GM12874 (cell line): ENCODE data around the gene USF3.

Source experiments
- TF ChIP-seq, protein P1 (sequence below): IDR thresholded peaks from 2 replicates; pipeline ENCODE4 v1.5.1; 2011; ENCODE audit warnings: low read depth, mild to moderate bottlenecking, control low read depth, low read length, moderate library complexity; ENCODE audit not compliant: insufficient read depth

The USF3 gene

DNA sequence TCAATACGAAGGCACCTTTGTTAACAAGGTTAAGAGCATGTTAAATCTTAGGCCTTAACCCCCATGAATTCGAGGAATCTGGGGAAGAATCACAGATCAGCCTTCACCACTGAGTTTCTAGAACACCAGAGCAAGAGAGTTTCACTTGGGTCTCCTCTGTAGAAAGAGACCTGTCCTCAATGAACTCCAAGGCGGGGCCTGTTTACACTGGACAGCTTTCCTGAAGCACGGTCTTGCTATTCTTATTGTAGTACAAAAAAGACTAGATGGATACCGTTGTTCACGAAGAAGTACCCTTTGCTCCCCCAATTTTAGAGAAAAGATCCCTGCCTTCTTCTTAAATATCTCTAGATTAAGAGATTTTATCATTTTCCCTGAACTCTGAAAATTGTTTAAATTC, 64.9 kb downstream of the USF3 start:
- TF ChIP-seq, protein P1, sequence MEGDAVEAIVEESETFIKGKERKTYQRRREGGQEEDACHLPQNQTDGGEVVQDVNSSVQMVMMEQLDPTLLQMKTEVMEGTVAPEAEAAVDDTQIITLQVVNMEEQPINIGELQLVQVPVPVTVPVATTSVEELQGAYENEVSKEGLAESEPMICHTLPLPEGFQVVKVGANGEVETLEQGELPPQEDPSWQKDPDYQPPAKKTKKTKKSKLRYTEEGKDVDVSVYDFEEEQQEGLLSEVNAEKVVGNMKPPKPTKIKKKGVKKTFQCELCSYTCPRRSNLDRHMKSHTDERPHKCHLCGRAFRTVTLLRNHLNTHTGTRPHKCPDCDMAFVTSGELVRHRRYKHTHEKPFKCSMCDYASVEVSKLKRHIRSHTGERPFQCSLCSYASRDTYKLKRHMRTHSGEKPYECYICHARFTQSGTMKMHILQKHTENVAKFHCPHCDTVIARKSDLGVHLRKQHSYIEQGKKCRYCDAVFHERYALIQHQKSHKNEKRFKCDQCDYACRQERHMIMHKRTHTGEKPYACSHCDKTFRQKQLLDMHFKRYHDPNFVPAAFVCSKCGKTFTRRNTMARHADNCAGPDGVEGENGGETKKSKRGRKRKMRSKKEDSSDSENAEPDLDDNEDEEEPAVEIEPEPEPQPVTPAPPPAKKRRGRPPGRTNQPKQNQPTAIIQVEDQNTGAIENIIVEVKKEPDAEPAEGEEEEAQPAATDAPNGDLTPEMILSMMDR = no peak

DNA sequence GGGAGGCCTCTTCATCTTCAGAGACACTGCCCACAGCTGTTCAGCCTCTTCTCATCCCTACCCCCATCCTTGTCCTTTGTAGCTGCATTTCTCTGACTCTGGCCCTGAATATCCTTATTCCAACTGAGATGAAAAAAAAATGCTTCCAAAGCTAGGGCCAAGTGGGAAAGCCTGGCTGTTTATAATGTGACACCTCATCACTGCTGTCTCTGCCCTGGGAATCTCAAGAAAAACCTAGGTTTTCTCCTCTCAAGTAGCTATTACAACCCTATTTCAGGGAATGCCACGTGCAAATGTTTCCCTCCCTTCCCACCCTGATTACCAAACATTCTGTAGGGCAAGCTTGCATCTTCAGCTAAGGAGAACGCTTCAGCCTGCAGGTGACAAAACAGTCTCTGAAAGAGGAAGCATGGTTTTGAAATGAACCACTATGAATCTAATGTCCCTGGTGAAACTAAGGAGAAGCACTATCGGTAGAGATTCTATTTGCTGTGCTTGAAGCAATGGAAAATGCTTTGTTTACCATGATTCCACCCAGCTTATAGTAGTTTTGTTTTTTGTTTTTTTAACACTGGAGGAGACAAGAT, 65.4 kb downstream of the USF3 start:
- TF ChIP-seq, protein P1 = no peak

DNA sequence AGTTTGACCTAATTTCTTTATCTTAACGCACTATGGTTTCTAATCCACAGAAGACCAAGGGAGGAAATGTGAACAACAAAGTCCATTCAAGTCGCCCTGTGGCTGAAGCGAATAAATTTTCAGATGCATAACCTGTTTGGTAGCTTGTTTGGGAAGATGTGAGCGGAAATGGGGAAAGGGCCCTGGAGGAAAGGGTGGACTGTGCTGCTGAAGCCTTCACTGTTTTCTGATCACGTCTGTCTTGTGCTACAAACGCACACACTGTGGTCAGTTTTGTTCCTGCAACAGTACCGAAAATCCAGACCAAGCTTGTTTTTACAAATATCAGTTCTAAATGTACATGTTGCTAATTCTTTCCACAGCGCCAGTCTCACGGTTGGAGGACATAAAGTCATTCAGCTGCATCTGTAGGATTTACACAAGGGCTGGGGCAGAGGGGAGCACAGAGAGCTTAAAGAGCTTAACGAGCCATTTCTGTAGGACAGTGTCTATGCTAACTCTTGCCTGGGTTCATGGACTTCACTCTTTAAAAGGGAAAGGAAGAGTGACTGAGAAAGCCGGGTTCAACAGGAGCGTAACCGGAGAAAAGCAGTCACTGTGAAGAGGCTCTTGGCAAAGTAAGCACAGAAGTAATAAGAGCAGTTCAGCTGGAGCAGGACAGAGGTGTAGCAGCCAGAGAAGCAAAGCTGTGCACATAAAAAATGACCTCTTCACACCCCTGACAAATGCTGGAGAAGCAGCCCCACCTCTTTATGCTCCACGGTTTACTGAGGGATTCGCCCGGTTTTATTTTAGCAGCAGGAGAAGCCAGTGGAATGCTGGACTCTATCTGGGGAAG, 66.6 kb downstream of the USF3 start:
- TF ChIP-seq, protein P1 = no peak

DNA sequence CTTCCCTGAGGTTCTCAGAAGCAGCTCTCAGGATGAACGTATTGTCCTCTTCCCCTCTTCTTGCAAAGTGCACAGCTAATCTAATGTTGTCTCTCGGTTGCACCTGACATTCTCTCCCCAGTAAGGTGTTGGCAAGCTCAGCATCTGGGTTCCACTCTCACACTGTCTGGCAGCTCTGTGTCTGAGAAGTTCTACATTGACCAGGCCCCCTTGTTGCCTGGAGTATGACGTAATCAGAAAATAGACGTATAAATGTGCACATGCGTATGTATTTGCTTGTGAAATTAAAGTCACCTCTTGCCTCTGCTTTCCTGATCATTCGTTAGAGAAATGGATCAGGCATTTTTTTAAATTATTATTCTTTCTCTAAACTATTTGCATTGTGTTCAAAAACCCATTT, 67.7 kb downstream of the USF3 start:
- TF ChIP-seq, protein P1 = no peak

DNA sequence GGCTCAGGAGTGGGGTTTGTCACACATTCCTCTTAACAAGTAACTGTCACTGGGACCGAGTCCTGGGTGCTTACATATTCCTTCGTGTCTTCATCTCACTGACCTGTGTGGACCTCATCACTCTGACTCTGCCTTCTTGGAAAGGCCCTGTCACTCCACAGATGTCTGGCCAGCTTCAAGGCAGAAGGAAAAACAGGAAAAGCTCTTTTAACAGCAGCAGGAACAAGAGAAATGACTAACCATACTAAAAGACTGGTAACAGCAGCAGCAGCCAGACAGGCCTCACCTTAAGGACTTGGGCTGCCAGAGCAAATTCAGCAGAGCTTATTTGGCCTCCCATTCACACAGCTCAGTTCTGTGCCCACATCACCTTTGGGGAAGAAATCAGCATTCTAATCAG, 68.1 kb downstream of the USF3 start:
- TF ChIP-seq, protein P1 = no peak

DNA sequence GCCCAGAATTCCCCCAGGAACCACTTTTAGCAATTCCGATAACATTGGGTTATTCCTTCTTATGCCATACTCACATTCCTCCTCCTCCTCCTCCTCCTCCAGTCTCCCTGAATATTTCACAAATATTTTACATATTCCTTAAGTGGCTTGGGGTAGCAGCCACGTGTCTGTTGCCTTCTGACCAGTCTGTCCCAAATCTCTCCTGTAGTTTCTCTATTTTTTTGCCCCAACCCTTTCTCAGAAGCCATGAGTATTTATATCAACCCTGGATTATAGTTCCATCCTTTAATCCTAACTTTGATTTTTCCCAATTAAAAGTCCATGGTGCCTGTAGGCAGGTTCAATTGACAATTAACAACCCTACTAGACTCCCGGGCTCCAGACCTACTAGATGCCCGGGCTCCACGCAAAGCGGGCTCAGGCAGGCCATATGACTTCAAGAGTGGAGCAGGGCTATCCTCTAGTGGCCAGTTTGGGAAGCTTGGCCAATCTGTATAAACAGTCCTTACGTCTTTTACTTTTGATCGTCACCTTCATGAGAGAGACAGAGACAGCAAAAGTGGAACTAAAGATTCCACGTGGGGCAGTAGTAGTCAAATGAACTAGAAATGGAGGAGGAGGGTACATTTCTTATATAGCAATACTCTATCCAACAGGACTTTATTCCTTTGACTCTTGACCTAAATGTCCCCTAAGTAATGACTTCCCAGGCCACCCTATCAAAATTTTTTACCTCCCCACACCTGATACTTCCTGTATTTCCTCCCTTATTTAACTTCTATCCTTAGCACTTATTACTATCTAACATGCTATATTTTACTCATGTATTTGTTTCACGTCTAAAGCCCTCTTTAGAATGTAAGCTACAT, 69.7 kb downstream of the USF3 start:
- TF ChIP-seq, protein P1 = peak; percentile 78

DNA sequence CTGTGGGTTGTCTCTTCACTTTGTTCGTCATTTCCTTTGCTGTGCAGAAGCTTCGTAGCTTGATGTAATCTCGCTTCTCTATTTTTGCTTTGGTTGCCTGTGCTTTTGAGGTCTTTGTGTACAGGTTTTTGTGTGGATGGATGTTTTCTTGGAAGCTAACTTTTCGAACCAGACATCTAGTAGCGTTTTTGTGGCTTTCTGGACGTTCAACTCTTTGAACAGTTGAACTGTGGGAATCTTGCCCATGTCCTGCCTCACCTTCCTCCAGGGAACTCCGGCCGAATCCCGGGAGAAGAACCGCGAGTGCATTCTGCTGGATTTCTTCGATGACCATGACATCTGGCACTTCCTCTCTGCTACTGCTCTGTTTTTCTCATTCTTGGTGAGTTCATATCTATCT, 70.6 kb downstream of the USF3 start:
- TF ChIP-seq, protein P1 = no peak
